ENCODE results near the gene THSD4. TPM values are rescaled to one million over a fixed set of nuclear protein-coding genes. Genes with fewer than 3 reads are reported as not detected.

The THSD4 gene
- total and polyA plus RNA-seq, 9 of the 15 experiments (the other 6 are each of a cell fraction or from before 2014, with no cell fraction given) = 0.04 TPM; not detected in 5

DNA sequence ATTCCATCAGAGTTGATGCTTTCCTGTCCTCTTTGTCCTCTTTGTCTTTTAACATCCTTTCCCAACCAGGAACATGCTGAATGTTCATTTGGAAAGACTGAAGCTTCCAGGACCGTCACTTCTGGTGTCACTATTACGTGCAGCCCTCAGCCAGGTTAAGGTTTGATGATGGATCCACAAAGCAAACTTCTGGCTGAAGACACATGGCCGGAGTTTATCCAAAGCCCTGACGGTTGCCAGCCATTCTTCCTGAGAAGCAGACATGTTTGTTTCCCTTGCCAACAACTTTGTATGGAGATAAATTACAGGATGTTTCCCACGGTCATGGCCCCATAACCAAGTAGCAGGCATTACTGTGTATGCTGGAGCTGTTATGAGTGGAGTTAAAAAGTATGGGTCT is 236.9 kb downstream of the THSD4 start:
- TF ChIP-seq SOX6 (IDR thresholded peaks at IDR 0.05) (no peak), PTBP1 (IDR thresholded peaks at IDR 0.05; ENCODE audit: low read depth, low read length) (no peak), ZNF41 (CRISPR knock-in tag; conservative IDR thresholded peaks at IDR 0.05) (no peak), SRF (CRISPR knock-in tag; IDR thresholded peaks at IDR 0.05) (no peak), HEY1 (CRISPR knock-in tag; IDR thresholded peaks at IDR 0.05; ENCODE audit: borderline replicate concordance) (no peak), ETV5 (CRISPR knock-in tag; IDR thresholded peaks at IDR 0.05; ENCODE audit: low read depth) (no peak), KLF10 (CRISPR knock-in tag; IDR thresholded peaks at IDR 0.05) (no peak), MLX (CRISPR knock-in tag; conservative IDR thresholded peaks at IDR 0.05) (no peak), MEF2D (tag; conservative IDR thresholded peaks at IDR 0.05; ENCODE audit: low read depth) (no peak), MXI1 (IDR thresholded peaks at IDR 0.05; ENCODE audit: low read depth, low read length) (no peak), HCFC1 (IDR thresholded peaks at IDR 0.05; ENCODE audit: low read depth, low read length) (no peak), RBM22 (IDR thresholded peaks at IDR 0.05; ENCODE audit: low read depth, low read length, poor library complexity, severe bottlenecking) (no peak), CREB1 (IDR thresholded peaks at IDR 0.05) (no peak), CREB1 (CRISPR knock-in tag; IDR thresholded peaks at IDR 0.05) (no peak), NR2C2 (CRISPR knock-in tag; IDR thresholded peaks at IDR 0.05) (no peak), NR2C2 (tag; IDR thresholded peaks at IDR 0.05) (no peak), ETS1 (conservative IDR thresholded peaks at IDR 0.05; ENCODE audit: control insufficient read depth, low read depth, low read length) (no peak)
- TF ChIP-seq, protein P1, sequence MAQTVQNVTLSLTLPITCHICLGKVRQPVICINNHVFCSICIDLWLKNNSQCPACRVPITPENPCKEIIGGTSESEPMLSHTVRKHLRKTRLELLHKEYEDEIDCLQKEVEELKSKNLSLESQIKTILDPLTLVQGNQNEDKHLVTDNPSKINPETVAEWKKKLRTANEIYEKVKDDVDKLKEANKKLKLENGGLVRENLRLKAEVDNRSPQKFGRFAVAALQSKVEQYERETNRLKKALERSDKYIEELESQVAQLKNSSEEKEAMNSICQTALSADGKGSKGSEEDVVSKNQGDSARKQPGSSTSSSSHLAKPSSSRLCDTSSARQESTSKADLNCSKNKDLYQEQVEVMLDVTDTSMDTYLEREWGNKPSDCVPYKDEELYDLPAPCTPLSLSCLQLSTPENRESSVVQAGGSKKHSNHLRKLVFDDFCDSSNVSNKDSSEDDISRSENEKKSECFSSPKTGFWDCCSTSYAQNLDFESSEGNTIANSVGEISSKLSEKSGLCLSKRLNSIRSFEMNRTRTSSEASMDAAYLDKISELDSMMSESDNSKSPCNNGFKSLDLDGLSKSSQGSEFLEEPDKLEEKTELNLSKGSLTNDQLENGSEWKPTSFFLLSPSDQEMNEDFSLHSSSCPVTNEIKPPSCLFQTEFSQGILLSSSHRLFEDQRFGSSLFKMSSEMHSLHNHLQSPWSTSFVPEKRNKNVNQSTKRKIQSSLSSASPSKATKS (CRISPR knock-in tag; IDR thresholded peaks at IDR 0.05) = no peak
- H3K9ac ChIP-seq (ENCODE audit: insufficient read depth in 1 of 2, low read depth in 2 of 2, low read length in 2 of 2) = no peak overlapping the region
- H3K9me3 ChIP-seq (replicated peaks; ENCODE audit: control insufficient read depth, insufficient read depth, low read depth, low read length) = no peaks in the 10 kb centered on the region
- no peaks in the 10 kb centered on the region for H3K36me3 ChIP-seq (ENCODE audit: control insufficient read depth, insufficient read depth, low read length)
- no peak overlapping the region for H2AFZ ChIP-seq (ENCODE audit: low read depth, low read length)
- peaks cover 2 to 9% of the 10 kb centered on the region in 2 experiments; a peak in 1 of 5 replicates for H3K27me3 ChIP-seq (ENCODE audit: control insufficient read depth in 2 of 2, insufficient read depth in 2 of 2, low read length in 2 of 2)
- no peak overlapping the region for H3K4me2 ChIP-seq (ENCODE audit: insufficient read depth, low read length)
- no TSS peak for BruUV-seq (replicated peaks)
- POLR2A ChIA-PET = no interaction called here
- CTCF ChIA-PET (ENCODE audit: low intra/inter-chr PET ratio) = no interaction called here
- intact Hi-C loops (cut with micrococcal nuclease) (no loop called here), in situ Hi-C loops (cut with MboI) (no loop called here)
- no peaks in the 10 kb centered on the region for H3K4me1 ChIP-seq (replicated peaks in 1 of 2; ENCODE audit: control insufficient read depth in 2 of 2, insufficient read depth in 2 of 2, low read length in 2 of 2)
- WGBS (ENCODE audit: insufficient coverage, low coverage, missing lambda C conversion rate) = 1% methylated on average over 5 of the region's 5 CpGs
- ATAC-seq (no peak), FAIRE-seq (no peak), DNase-seq (ENCODE audit: extremely low read depth in 1 of 4, low spot score in 3 of 4) (no peak)
- H3K4me3 ChIP-seq = no peak overlapping the region
- H4K20me1 ChIP-seq (replicated peaks; ENCODE audit: control insufficient read depth, insufficient read depth, low read length) = no peaks in the 10 kb centered on the region
- H3K79me2 ChIP-seq (ENCODE audit: control insufficient read depth, insufficient read depth, low read length) = no peaks in the 10 kb centered on the region
- no peaks in the 10 kb centered on the region for H3K9me1 ChIP-seq (ENCODE audit: control insufficient read depth, insufficient read depth, low read length)
- H3K27ac ChIP-seq (ENCODE audit: extremely low read depth, low read depth, low read length) = no peak overlapping the region
